ENCODE measurements around the gene RAB6A.
"Not testable (repeated sequence)": the region's sequence is repeated elsewhere in the genome, so short reads cannot be mapped to it uniquely, and the experiment has no call there.

Gene RAB6A

DNA sequence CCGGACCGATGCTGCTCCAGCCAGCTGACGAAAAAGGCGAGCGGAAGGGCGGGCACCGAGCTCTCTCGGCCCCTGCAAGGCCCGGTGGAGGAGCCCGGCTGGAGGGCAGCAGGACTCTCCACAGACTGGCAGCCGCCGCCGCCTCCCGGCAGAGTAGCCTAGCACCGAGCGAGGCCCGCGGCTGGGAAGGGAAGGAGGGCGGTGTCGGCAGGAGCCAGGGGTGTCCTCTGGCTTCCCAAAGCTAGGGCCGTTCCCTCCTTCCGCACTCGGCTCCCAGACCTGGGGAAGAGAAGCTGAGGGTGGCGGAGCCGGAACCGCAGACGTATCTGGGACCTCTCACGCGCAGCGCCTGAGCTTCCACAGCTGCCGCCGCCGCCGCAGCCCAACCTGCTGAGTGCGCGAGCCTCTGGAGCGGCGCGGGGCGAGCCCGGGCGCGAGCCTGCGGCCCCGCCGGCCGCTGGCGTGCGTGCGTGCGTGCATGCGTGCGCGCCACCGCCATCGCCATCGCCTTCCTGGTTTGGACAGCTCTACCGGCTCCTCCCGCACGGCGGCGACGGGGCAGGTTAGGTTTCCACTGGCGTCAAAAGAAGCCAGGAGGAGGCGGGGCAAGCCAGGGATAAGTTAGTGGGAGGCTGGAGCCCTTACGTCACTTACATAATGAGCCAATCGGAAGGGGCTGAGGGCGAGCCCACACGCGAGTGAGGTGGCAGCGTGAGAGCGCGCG, at the start of gene RAB6A:
TSS of gene RAB6A (minus strand) at position 396 of the 724 bp plus-strand sequence. CDS start 439 bp downstream, outside the sequence.
- H3K4me3 ChIP-seq (ENCODE audit: low read depth, low read length) = peak within 1 kb of the TSS; percentile 88

DNA sequence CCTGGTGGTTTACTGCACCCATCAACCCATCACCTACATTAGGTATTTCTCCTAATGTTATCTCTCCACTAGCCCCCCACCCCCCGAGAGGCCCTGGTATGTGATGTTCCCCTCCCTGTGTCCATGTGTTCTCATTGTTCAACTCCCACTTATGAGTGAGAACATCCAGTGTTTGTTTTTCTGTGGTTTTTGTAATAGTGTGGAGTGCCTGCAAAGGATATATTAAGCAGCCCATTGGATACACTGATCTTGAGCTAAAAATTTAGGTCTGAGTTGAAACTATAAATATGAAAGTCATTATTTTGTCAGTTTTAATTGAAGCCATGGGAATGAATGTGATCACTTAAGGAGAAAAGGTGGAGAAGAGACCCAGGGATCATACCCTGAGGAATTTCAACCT, 49.8 kb upstream of the RAB6A start:
- H3K4me3 ChIP-seq (ENCODE audit: low read depth, low read length) = no peak overlapping the region

DNA sequence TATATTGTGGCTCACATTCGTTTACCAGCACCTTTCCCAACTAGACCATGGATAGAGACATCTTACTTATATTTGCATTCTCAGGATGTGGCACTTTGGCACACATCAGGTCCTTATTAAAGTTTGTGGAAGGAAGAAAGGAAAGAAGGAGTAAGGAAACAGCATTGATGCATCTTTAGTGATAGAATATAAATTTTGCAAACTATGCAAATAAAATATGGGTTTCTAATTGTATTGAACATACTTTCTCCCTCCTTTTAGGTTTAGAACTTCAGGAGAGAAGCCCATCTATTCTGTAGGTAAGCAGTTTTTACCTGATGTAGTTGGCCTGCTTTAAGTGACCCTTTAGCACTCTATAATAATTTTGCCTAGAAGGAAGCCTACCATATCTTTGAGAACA, 47.2 kb upstream of the RAB6A start:
- no peak overlapping the region for H3K4me3 ChIP-seq (ENCODE audit: low read depth, low read length)

DNA sequence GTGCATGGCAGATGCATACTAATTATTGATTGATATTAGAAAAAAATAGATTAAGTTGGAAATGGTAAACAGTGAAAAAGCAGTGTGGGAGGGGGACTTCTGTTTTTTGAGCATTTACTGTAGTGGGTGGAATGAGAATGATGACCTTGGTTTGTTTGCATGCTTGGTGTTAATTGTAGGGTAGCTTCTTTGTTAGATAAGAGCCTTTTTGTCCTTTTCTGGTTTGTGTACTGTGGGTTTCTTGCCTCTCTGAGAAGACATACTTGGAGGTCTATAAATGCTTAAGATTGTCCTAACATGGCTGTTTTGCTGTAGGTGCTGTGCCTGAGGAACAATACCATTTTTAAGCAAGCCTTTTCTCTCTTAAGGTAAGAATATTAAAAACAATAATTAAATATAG, 43.8 kb upstream of the RAB6A start:
- no peak overlapping the region for H3K4me3 ChIP-seq (ENCODE audit: low read depth, low read length)

DNA sequence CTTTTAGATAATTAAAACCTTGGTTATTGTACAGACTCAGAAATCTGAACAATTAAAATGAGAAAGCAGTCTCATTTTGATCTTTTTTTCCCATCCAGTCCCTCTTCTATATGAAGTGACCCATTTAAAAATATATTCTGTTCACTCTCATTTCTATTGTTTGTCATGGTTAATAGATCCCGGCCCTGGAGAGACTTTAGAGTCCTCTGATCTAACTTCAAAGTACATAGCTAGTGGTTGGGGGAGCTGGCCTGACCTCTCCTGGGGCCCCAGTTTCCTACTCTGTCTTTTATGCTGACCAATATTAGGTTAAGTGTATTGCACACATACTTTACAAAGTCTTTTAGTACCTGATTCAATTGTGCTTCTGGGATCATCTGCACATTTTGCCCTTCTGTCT, 40.3 kb upstream of the RAB6A start:
- no peak overlapping the region for H3K4me3 ChIP-seq (ENCODE audit: low read depth, low read length)

DNA sequence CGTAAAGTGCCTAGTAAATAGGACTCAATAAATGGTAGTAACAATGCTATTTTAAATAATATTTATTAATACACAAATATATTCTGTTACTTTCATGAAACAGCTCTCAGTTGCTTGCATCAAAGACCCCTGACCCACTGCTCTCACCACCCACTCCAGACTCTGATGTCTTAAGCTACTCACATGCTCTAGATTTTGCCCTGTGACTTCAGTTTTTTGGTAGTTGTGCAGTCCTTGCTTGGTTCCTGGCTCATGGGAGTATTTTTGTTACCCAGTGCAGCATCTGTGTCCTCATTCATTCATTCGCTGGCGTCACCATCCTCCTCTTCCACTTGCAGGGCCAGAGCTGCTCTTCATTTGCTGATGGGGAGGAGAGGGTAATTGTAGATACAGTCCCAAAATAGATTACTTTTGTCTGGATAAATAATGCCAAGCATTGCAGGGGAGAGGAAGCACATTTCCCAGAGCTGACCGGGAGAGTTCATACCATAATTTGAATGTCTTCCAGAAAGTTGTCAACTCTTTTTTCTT, 39.5 kb upstream of the RAB6A start:
- no peak overlapping the region for H3K4me3 ChIP-seq (ENCODE audit: low read depth, low read length)

DNA sequence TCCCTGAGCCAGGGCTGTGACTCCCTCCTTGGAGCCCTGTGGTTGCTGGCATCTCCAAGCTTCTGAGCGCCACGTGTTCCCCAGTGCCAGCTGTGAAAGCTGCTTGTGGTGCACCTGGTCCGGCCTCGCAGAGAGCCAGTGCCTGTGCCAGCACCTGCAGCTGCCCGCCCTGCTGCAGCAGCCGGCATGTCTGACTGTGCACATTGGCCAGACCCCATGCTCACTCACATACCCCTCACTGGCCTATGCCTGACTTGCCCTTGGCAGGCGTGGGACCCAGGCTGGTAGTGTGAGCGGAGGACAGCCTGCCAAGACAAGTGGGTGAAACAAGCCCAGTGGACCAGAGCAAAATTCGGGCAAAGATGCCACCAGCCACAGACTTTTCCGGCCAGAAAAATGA, 36.6 kb upstream of the RAB6A start:
- no peak overlapping the region for H3K4me3 ChIP-seq (ENCODE audit: low read depth, low read length)

DNA sequence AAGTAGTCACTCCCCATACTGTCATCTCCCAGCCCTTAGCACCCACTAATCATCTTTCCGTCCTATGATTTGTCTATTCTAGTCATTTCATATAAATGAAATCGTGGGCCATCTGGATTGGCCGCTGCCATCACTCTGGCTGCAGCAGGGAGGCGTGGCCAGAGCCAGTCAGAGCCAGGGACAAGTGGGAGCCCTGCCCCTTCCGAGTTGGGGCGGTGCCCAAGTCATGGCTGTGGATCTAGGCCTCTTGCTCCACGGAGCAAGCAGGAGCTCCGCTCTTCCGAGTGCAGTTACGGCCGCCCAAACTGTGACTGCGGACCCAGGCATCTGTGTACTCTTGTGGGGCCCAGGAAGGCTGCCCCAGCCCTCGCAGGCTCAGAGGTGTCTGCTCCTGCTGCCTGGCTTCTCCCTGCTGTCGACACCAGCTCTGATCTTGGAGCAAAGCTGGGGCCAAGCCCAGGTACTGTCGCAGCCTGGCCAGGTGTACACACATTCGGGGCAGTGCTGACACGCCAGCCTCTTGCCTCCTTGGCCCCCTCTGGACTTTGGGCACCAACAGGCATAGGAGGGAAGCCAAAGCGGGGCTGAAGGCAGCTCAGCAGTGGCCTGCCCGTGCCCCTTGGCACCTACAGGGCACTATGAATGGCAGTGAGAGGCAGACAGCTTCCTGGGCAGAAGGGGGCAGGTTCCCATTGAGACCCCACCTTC, 35.2 kb upstream of the RAB6A start:
- no peak overlapping the region for H3K4me3 ChIP-seq (ENCODE audit: low read depth, low read length)

DNA sequence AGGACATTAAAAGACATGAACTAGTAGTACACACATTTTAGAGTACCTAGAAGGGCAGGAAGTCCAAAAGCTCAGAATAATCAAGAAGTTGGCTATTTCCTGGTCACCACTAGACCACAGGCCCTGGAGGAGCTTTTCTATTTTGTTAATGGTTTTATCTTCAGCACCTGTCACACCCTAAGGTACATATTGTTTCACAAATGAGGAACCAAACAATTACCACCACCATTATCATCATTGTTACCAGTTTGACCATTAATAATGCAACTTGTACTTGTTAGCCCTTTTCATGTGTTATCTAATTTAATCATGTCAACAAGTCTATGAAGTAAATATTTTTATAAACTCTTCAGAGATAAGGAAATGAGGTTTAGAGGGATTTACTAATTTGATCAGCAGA, 31.7 kb upstream of the RAB6A start:
- H3K4me3 ChIP-seq (ENCODE audit: low read depth, low read length) = no peak overlapping the region

DNA sequence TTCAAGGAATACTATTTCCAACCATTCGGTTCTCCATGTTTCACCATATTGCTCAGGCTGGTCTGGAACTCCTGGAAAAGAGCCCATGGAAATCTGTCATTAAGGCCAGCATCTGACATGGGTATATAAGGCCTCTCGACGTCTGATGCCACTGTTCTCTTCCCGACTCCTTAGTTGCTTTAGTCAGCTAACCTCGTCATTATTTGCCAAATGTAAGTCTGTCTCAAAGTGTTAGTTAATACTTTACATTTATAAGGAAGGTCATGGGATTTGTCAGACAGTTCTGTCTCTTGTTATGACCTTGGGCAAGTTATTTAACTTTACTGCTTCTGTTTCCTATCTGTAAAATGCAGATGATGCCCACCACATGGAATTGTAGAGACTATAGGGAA, 28.4 kb upstream of the RAB6A start:
- H3K4me3 ChIP-seq (ENCODE audit: low read depth, low read length) = no peak overlapping the region

DNA sequence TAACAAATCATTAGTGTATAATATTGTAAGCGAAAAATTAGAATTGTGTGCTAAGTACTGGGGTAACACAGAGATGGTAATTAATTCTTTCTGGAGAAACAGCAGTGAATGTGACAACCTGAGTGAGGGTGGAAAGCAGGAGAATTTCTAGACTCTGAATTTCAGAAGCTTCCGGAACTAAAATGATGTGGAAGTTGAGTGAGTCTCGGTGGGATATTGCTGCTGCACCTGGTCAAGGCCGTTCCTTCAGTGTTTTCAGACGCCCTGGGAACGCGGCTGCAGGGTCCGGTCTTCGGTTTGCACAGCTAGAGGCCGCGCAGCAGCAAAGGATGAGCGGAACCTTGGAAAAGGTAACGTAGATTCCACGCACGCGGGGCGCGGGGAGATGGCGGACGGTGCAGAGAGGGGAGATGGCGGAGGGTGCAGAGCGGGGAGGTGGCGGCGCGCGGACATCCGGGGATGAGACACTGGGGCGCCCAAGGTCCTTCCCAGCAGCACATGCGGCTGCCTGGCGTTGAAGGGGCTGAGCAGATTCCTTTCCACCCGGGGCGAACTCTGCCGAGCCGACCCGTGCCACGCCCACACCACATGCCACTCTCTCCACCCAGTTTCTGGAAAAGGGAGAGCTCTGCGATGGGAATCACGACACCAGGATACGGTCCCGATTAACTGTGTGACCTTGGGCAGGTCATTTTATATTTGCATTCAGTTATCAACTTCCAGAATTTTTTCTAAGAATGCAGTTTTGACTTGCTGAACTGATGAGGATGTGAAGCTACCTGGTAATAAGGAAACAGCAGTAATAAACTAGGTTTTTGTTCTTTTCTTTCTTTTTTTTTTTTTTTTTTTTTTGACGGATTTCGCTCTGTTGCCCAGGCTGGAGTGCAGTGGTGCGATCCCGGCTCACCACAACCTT, 27.0 kb upstream of the RAB6A start, which contains the start of gene MRPL48:
TSS of gene MRPL48 (plus strand) at position 232 of the 916 bp plus-strand sequence. CDS start at position 330, 98 bp downstream.
- peak within 1 kb of the TSS; percentile 91 for H3K4me3 ChIP-seq (ENCODE audit: low read depth, low read length)

DNA sequence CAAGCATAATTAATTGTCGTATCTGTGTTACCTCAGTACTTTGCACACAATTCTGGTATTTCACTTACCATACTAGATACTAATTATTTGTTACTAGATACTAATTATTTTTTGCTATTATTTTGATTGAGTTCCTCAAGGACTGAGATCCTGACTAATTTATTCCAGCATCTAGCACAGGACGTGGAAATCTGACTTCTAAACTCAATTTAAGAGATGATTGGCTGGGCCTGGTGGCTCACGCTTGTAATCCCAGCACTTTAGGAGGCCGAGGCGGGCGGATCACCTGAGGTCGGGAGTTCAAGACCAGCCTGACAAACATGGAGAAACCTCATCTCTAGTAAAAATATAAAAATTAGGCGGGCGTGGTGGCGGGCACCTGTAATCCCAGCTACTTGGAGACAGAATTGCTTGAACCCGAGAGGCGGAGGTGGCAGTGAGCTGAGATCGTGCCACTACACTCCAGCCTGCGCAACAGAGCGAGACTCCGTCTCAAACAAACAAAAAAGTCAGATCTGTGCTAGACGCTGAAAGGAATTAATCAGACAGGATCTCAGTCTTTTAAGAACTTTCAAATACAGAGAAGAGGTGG, 26.3 kb upstream of the RAB6A start:
- H3K4me3 ChIP-seq (ENCODE audit: low read depth, low read length) = peak overlapping the region; percentile 91

DNA sequence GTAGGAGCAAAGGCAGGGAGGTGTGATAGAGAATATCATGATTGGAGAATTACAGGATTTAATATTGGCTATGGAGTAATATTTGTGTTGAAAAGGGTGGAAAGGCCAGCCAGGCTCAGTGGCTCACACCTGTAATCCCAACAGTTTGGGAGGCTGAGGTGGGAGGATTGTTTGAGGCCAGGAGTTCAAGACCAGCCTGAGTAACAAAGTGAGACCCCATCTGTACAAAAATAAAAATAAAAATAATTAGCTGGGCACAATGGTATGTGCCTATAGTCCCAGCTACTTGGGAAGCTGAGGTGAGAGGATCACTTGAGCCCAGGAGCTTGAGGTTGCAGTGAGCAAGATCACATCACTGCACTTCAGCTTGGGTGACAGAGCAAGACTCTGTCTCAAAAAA, 24.6 kb upstream of the RAB6A start:
- H3K4me3 ChIP-seq (ENCODE audit: low read depth, low read length) = not testable (repeated sequence)

DNA sequence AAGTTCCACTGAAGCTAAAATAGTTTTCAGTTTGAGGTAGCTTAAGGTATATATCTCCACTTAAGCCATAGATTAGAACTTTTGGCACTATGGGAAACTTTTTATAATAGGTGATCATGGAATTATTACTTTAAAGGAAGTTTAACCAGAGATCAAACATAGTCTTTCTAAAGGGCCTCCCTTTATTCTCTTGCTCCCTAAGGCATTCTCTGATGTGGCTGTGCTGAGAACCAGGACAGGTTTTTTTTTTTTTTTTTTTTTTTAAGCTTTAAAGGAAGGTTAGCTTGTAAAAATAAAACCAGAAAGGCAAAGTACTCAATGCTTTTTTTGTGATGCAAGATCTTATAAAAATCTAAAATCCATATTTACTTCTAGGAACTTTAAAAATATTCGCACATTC, 23.9 kb upstream of the RAB6A start:
- H3K4me3 ChIP-seq (ENCODE audit: low read depth, low read length) = no peak overlapping the region

DNA sequence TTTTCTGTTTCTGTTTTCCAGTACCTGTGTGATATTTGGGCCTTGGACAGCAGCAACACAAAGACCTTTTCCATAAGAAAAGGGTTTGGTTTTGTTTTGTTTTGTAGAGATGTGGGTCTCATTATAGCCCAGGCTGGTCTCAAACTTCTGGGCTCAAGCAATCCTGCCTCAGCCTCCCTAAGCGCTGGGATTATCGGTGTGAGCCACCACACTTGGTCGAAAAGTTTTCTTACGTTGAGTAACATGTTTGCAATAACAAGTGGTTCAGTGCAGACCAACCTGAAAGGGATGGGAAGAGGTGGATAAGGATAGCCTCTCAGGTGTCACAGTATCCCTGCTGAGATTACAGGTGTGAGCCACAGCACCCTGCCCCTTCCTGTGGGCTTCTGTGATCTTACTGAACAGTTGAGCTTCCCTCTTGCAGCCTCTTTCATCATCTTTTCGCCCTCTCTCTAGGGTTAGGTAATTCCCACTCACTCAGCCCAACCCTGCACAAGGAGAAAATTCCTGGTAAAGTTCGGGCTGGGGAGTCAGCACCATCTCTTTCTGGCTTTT, 23.3 kb upstream of the RAB6A start:
- no peak overlapping the region for H3K4me3 ChIP-seq (ENCODE audit: low read depth, low read length)

DNA sequence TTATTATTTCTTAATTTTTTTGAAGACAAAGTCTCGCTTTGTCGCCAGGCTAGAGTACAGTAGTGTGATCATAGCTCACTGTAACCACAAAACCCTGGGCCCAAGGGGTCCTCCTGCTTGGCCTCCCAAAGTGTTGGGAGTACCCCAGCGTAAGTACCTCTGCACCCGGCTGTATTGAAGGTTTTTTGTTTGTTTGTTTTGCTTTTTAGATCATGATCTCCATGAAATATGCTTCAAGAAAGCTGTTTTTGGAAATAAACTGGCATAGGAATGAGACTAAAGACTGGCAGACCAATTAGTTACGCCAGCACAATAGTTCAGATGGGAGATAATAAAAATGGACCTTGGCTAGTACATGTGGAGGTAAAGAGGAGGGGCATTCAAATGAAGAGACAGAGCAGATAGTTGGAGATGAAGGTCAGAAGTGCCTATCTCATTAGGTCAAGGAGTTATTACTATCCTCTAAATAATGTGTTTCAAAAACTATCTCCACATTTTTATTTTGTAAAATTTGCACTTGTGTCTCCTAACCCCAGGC, 22.7 kb upstream of the RAB6A start:
- H3K4me3 ChIP-seq (ENCODE audit: low read depth, low read length) = no peak overlapping the region

DNA sequence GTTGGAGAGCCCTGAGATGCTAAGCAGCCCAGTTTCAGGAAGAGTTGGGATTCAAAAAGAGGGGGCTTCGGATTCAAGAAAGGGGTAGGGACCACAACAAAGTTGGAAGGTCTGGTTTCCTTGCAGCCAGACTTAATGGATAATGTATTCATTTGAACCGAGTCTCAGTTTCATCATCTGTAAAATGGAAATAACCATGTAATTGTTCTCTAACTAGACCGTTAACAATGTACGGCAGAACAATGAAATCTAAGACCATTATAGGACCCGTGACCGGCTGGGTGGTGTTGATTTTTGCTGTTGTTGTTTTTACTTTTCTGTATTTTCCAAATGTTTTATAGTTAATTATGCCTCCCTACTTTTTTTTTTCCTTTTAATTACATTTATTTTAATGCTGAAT, 20.4 kb upstream of the RAB6A start:
- H3K4me3 ChIP-seq (ENCODE audit: low read depth, low read length) = no peak overlapping the region

DNA sequence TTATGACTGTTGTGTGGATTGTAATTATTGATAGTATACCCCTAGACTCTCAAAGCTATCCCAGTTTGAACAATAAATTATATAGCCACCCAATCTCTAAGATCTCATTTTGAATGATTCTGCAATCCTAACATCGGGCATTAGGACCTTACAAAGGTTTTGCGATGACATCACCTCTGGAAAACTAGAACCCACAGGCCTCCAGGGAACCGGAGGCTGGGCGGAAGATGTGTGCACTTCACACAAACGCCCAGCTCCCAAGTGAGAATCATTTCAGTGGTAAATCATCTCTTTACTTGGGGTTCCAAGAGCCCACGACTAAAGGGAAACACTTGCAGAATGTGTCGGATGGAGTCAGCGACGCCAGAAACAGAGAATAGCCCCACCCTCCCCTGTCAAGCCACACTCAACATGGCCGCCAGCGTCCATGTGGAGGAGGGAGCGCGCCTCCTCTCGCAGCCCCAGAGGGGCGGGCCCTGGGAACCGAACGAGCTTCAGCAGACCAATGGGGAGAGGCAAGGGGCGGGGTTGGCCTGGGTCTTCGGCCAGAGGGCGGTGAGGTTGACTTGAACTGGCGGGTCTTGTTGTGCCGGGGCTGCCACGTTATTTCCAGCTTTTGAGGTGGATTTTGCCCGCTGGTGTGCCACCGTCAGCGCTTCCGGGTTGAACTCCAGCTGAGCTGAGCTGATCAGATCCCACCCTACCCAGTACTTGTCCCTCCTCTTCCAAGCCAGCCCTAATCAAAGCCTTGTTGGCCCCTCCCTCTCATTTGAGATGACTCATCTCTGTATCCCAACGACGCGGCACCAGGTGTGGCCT, 18.4 kb upstream of the RAB6A start:
- peak overlapping the region; percentile 71 for H3K4me3 ChIP-seq (ENCODE audit: low read depth, low read length)

DNA sequence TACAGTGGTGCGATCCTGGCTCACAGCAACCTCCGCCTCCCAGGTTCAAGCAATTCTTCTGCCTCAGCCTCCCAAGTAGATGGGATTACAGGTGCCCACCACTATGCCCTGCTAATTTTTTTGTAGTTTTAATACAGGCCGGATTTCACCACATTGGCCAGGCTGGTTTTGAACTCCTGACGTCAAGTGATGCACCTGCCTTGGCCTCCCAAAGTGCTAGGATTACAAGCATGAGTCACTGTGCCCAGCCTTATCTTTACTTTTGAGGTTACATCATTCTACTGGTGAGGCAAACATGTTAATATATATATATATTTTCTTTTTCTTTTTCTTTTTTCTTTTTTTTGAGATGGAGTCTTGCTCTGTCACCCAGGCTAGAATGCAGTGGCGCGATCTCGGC, 9.9 kb upstream of the RAB6A start:
- not testable (repeated sequence) for H3K4me3 ChIP-seq (ENCODE audit: low read depth, low read length)

All from iPS-11a (cell line).